HepG2 (cell line): ENCODE data around the gene RALY. TPM values are rescaled to one million over a fixed set of nuclear protein-coding genes. Genes with fewer than 3 reads are reported as not detected.

ENCODE experiments used
- CBFB ChIP-seq: sonication (generic); formaldehyde crosslinking; IDR thresholded peaks from 2 replicates; pipeline ENCODE4 v1.4.0; 2020; ENCODE audit warnings: missing genetic modification reagents
- ETV5 ChIP-seq: IDR thresholded peaks from 2 replicates; pipeline ENCODE4 v1.6.1; 2018; ENCODE audit warnings: missing biosample characterization, missing genetic modification reagents, inconsistent platforms, borderline replicate concordance
- MEF2D ChIP-seq: sonication (generic); formaldehyde crosslinking; IDR thresholded peaks from 2 replicates; pipeline ENCODE4 v1.5.1; 2020; ENCODE audit warnings: mild to moderate bottlenecking, missing genetic modification reagents
- RBM39 ChIP-seq: fragments of 200-400 bp; formaldehyde crosslinking; IDR thresholded peaks from one replicate; pipeline ENCODE4 v1.6.1; 2018; ENCODE audit warnings: antibody characterized with exemption, mild to moderate bottlenecking, low read depth, low read length; ENCODE audit not compliant: poor library complexity, severe bottlenecking
- SP2 ChIP-seq: sonication (generic); formaldehyde crosslinking; IDR thresholded peaks from 2 replicates; pipeline ENCODE4 v1.5.1; 2020; ENCODE audit warnings: mild to moderate bottlenecking, missing genetic modification reagents
- SP5 ChIP-seq: IDR thresholded peaks from 2 replicates; pipeline ENCODE4 v1.6.1; 2016; ENCODE audit warnings: low read depth, borderline replicate concordance
- TARDBP ChIP-seq: sonication (generic); formaldehyde crosslinking; IDR thresholded peaks from 2 replicates; pipeline ENCODE4 v1.8.0; 2022; ENCODE audit warnings: mild to moderate bottlenecking, missing genetic modification reagents
- U2AF1 ChIP-seq: fragments of 200-400 bp; formaldehyde crosslinking; optimal IDR thresholded peaks from 2 replicates; pipeline ENCODE3; 2017; ENCODE audit warnings: mild to moderate bottlenecking, low read depth, low read length
- ZBTB7B ChIP-seq: sonication (generic); formaldehyde crosslinking; IDR thresholded peaks from 2 replicates; pipeline ENCODE4 v1.4.0; 2020; ENCODE audit warnings: missing genetic modification reagents
- ZSCAN22 ChIP-seq: sonication (generic); formaldehyde crosslinking; IDR thresholded peaks from 2 replicates; pipeline ENCODE4 v1.4.0; 2020; ENCODE audit warnings: mild to moderate bottlenecking, missing genetic modification reagents
- polyA plus RNA-seq, 8 experiments: library from polyadenylated mRNA; depleted of rRNA in 3 of 8; stranded (reverse) in 7 of 8; unstranded in 1 of 8; fragments of >200 nt; fragmentation: Illumina TruSeq in 4 of 8; extraction: Trizol in 4 of 8; gene quantifications; 2 replicates each; pipeline versions ENCODE4 v1.2.1 to v1.2.3, GENCODE V29; 2011 to 2016; ENCODE audit warnings: low read depth in 4 of 8, missing spikeins in 1 of 8, mixed read lengths in 1 of 8; ENCODE audit not compliant: insufficient read depth in 1 of 8
- total RNA-seq, 5 experiments: library from RNA; depleted of rRNA; stranded (reverse); fragments of >200 nt; fragmentation: Illumina TruSeq; extraction: Trizol; gene quantifications; 2 replicates each; pipeline ENCODE4 v1.2.3, GENCODE V29; 2016; ENCODE audit warnings: low read depth in 1 of 5
- TF ChIP-seq, protein P1 (sequence below): sonication (generic); formaldehyde crosslinking; IDR thresholded peaks from 2 replicates; pipeline ENCODE4 v1.4.0; 2020; ENCODE audit warnings: low read depth, mild to moderate bottlenecking, missing genetic modification reagents
- TF ChIP-seq, protein P2 (sequence below): sonication (generic); formaldehyde crosslinking; IDR thresholded peaks from 2 replicates; pipeline ENCODE4 v1.8.0; 2022; ENCODE audit warnings: missing genetic modification reagents, mild to moderate bottlenecking, borderline replicate concordance
- TF ChIP-seq, protein P3 (sequence below): sonication (generic); formaldehyde crosslinking; IDR thresholded peaks from 2 replicates; pipeline ENCODE4 v1.8.0; 2022; ENCODE audit warnings: mild to moderate bottlenecking, missing genetic modification reagents, moderate library complexity
- TF ChIP-seq, protein P4 (sequence below), 2 experiments: sonication (generic) in 1 of 2; formaldehyde crosslinking in 1 of 2; IDR thresholded peaks; 2 replicates each; pipeline versions ENCODE4 v1.4.0 to v1.6.1; 2016 to 2020; ENCODE audit warnings: borderline replicate concordance in 1 of 2, low read depth in 1 of 2, mild to moderate bottlenecking in 1 of 2, missing genetic modification reagents in 1 of 2
- TF ChIP-seq, protein P5 (sequence below): IDR thresholded peaks from 2 replicates; pipeline ENCODE4 v1.6.1; 2016; ENCODE audit warnings: low read depth, missing genetic modification reagents, missing compliant biosample characterization

RALY gene
- total and polyA plus RNA-seq, 2 of the 13 experiments (the other 11 are each of a cell fraction or from before 2014, with no cell fraction given): 178 to 186 TPM

DNA sequence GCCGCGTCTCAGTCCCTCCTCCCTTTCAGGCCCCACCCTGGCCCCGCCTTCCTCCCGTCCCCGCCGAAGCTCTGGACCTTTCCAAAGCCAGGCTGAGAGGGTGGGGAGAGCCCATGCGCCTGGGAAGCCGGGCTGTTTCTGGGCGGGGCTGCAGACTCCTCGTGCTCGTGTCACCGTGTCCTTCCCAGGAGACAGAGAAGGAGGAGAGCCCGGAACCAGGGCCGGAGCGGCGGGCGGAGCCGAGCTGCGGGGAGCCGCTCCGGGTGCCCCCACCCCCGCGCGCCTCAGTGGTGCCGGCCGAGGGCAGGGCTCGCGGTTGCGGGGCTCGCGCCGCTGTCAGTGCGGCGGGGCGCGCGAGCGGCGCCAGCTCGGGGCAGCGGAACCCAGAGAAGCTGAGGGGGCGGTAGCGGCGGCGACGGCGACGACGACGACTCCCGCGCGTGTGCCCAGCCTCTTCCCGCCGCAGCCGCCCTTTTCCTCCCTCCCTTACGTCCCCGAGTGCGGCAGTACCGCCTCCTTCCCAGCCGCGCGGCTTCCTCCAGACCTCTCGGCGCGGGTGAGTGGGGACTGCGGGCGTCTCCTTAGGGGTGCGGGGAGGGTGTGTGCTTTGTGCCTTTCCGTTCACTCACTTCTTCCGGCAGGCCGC lies at the start of gene RALY (continued):
- TF ChIP-seq, protein P1, sequence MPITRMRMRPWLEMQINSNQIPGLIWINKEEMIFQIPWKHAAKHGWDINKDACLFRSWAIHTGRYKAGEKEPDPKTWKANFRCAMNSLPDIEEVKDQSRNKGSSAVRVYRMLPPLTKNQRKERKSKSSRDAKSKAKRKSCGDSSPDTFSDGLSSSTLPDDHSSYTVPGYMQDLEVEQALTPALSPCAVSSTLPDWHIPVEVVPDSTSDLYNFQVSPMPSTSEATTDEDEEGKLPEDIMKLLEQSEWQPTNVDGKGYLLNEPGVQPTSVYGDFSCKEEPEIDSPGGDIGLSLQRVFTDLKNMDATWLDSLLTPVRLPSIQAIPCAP: 0 out of 2 replicates have a peak, but pooled peaks have one; percentile 49
- TF ChIP-seq RBM39 (peak; percentile 12), CBFB (CRISPR knock-in tag) (peak; percentile 62), TARDBP (CRISPR knock-in tag) (no peak), ETV5 (no peak; the same call in 1 of the 2 replicates), MEF2D (CRISPR knock-in tag) (peak; percentile 8; the same call in 1 of the 2 replicates), ZSCAN22 (CRISPR knock-in tag) (peak; percentile 33; the same call in 1 of the 2 replicates), ZBTB7B (CRISPR knock-in tag) (no peak; the same call in none of the 2 replicates), SP2 (CRISPR knock-in tag) (peak; percentile 51; the same call in 1 of the 2 replicates), SP5 (no peak), U2AF1 (peak; percentile 4)
- TF ChIP-seq, protein P2, sequence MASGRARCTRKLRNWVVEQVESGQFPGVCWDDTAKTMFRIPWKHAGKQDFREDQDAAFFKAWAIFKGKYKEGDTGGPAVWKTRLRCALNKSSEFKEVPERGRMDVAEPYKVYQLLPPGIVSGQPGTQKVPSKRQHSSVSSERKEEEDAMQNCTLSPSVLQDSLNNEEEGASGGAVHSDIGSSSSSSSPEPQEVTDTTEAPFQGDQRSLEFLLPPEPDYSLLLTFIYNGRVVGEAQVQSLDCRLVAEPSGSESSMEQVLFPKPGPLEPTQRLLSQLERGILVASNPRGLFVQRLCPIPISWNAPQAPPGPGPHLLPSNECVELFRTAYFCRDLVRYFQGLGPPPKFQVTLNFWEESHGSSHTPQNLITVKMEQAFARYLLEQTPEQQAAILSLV (CRISPR knock-in tag): peak; percentile 78; the same call in 1 of the 2 replicates
- TF ChIP-seq, protein P3, sequence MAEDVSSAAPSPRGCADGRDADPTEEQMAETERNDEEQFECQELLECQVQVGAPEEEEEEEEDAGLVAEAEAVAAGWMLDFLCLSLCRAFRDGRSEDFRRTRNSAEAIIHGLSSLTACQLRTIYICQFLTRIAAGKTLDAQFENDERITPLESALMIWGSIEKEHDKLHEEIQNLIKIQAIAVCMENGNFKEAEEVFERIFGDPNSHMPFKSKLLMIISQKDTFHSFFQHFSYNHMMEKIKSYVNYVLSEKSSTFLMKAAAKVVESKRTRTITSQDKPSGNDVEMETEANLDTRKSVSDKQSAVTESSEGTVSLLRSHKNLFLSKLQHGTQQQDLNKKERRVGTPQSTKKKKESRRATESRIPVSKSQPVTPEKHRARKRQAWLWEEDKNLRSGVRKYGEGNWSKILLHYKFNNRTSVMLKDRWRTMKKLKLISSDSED: peak; percentile 43; the same call in 1 of the 2 replicates
- TF ChIP-seq, protein P4, sequence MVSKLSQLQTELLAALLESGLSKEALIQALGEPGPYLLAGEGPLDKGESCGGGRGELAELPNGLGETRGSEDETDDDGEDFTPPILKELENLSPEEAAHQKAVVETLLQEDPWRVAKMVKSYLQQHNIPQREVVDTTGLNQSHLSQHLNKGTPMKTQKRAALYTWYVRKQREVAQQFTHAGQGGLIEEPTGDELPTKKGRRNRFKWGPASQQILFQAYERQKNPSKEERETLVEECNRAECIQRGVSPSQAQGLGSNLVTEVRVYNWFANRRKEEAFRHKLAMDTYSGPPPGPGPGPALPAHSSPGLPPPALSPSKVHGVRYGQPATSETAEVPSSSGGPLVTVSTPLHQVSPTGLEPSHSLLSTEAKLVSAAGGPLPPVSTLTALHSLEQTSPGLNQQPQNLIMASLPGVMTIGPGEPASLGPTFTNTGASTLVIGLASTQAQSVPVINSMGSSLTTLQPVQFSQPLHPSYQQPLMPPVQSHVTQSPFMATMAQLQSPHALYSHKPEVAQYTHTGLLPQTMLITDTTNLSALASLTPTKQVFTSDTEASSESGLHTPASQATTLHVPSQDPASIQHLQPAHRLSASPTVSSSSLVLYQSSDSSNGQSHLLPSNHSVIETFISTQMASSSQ (IDR thresholded peaks at IDR 0.05; ENCODE audit: low read depth): no peak; the same call in 1 of the 2 replicates
- TF ChIP-seq, protein P4 (CRISPR knock-in tag; IDR thresholded peaks at IDR 0.05; ENCODE audit: borderline replicate concordance): peak; percentile 16; the same call in 1 of the 2 replicates
- TF ChIP-seq, protein P5, sequence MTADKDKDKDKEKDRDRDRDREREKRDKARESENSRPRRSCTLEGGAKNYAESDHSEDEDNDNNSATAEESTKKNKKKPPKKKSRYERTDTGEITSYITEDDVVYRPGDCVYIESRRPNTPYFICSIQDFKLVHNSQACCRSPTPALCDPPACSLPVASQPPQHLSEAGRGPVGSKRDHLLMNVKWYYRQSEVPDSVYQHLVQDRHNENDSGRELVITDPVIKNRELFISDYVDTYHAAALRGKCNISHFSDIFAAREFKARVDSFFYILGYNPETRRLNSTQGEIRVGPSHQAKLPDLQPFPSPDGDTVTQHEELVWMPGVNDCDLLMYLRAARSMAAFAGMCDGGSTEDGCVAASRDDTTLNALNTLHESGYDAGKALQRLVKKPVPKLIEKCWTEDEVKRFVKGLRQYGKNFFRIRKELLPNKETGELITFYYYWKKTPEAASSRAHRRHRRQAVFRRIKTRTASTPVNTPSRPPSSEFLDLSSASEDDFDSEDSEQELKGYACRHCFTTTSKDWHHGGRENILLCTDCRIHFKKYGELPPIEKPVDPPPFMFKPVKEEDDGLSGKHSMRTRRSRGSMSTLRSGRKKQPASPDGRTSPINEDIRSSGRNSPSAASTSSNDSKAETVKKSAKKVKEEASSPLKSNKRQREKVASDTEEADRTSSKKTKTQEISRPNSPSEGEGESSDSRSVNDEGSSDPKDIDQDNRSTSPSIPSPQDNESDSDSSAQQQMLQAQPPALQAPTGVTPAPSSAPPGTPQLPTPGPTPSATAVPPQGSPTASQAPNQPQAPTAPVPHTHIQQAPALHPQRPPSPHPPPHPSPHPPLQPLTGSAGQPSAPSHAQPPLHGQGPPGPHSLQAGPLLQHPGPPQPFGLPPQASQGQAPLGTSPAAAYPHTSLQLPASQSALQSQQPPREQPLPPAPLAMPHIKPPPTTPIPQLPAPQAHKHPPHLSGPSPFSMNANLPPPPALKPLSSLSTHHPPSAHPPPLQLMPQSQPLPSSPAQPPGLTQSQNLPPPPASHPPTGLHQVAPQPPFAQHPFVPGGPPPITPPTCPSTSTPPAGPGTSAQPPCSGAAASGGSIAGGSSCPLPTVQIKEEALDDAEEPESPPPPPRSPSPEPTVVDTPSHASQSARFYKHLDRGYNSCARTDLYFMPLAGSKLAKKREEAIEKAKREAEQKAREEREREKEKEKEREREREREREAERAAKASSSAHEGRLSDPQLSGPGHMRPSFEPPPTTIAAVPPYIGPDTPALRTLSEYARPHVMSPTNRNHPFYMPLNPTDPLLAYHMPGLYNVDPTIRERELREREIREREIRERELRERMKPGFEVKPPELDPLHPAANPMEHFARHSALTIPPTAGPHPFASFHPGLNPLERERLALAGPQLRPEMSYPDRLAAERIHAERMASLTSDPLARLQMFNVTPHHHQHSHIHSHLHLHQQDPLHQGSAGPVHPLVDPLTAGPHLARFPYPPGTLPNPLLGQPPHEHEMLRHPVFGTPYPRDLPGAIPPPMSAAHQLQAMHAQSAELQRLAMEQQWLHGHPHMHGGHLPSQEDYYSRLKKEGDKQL: peak; percentile 57
